Measurements from ENCODE around the gene GNLY.
"Not testable (repeated sequence)": the region's sequence is repeated elsewhere in the genome, so short reads cannot be mapped to it uniquely, and the experiment has no call there.

The GNLY gene

DNA sequence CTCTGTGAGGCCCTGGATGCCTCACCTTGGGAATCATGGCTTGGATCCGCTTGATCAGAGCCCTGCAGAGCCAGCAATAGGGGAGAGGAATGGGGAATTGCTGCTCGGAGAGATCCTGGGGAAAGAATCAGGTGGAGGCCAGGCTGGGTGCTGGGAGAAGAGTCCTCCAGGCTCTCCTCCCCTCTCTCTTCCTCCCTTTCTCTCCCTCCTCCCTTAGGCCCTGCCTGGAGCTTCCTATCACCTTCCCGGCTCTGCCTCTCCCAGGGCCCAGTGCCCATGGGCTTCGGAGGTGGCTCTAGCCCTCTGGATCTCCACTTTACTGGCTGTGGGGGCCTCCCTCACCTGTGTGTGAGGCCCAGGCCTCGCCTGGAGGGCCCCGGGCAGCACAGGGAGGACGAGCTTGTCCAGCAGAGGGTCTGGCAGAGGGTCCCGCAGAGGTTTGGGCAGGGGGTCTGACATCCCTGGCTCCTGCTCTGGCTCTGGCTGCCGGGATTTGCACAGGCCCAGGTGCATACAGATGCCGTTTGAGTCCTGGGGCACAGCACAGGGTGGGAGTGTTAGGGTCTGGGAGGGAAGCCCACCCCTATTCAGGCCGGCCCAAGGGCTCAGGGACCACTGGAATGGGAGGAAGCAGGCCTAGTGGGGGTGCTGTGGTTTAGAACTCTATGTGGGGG, 28.8 kb upstream of the GNLY start:
- DNase-seq = no peak

DNA sequence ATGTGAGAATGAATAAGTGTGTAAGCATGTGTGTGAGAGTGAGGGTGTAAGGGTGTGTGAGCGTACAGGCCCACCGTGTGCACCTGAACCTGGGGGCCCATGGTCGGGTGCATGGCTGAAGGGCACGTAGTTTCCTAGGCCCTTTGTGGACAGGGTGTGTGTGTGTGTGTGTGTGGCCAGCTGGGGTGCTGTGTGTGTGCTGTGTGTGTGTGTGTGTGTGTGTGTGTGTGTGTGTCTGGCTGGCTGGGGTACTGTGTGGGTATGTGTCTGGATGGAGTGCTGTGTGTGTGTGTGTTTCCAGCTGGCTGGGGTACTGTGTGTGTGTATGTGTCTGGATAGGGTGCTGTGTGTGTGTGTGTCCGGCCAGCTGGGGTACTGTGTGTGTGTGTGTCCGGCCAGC, 28.1 kb upstream of the GNLY start:
- no peak for DNase-seq

DNA sequence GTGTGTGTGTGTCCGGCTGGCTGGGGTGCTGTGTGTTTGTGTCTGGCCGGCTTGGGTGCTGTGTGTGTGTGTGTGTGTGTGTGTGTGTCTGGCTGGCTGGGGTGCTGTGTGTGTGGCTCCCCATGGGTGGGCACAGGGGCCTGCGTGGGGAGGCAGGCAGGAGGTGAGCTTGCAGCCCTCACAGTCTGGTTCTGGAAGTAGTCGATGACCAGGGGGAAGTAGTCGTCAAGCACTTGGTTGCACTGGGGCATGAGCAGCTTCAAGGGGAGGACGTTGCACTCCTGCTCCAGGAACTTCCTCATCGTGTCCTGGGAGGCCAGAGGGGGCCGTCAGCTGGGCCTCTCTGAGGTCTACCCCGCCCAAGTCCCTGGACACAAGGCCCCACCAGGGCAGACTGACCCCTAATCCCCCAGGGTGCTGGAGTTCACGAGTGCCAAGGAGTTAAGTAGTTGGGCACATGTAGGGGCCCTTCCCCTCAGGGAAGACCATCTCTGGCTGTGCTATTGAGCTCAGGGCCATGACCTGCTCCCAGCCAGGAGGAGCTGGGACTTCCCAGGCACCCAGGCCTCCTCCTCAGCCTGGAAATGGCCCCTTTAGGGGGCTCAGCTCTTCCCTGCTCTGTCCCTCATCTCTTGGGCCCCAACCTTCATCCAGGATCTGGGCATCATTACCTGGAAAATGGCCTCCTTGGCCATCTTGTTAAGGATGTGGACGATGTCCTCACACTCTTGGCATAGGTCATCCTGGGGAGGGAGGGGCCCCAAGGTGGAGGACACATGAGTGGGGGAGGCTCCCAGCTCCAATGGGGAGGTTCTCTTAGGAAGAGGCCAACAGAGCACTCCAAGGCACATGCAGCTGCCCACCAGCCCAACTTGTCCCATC, 27.5 kb upstream of the GNLY start:
- DNase-seq = peak; percentile 62 to 77 (median 75)

DNA sequence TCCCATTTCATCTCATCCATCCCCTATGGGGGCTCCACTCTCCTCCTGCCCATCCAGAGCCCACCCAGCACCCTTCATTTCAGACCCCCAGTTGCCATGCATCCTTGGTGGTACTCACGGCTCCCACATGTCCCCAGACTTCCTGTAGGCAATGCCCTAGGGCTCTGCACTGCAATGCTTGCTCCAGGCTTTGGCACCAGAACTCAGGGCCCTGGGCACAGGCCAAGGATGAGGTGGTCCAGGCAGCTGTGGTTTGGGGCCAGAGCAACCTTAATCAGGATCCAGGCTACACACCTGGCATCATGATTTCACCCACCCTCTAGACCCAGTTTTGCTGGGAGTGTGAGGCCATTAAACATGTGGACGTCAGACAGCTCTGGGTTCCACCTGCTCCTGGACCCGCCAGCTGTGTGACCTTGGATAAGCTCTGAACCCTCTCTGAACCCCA, 26.6 kb upstream of the GNLY start:
- DNase-seq = no peak

DNA sequence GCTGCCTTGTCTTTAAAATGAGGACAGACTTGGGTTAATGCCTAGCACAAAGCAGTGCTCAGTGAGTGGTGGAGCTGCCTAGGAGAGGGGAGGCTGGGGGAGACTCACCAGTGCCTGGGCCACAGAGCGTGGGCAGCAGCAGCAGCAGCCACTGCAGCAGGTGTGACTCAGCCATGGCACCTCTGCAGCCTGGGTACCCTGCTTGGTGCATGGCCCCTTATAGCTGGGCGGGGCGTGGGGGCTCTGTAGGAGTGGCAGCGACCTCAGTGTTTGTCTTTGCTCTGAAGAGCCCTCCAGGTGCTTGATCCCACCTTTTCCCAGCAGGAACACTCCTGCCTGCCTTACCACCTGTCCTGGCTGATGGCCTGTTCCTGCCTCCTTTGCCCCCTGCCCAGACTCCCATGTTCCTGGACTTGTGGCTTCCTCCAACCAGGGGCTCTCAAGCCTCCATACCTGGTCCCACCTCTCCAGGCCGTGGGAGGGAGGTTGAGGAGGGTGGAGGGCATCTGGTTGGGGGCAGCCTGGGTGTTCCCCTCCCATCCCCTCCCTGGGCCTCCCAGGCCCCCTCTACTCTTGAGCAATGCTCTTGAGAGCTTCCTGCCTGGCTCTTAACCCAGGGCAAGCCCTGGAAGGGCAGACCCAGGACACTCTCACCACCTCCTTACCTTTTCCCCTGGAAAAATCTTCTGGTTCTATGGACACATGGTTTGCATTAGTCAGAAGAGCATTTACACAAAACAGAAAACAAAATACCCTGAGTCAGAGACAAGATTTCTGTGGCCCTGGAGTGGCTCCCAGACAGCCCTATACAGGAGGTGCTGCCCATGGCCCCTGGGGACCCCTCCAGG, 25.9 kb upstream of the GNLY start, which contains the start of gene SFTPB:
Gene SFTPB (minus strand): TSS at position 191 of the 848 bp plus-strand sequence. CDS start 16 bp downstream, at position 175.
- no peak for DNase-seq

DNA sequence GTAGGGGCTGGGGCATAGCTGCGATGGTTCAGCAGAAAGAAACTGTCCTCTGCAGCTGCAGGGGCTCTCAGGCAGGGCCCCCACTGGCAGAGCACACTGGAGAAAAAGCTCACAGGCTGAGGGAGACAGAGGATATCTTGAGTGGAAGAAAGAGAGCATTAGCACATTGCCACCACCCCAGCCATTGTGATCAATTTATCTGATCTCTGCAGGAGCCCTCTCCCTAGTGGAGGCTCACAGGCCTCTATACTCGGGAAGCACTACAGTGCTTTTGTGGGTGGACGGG, 25.4 kb upstream of the GNLY start:
- no peak for DNase-seq

DNA sequence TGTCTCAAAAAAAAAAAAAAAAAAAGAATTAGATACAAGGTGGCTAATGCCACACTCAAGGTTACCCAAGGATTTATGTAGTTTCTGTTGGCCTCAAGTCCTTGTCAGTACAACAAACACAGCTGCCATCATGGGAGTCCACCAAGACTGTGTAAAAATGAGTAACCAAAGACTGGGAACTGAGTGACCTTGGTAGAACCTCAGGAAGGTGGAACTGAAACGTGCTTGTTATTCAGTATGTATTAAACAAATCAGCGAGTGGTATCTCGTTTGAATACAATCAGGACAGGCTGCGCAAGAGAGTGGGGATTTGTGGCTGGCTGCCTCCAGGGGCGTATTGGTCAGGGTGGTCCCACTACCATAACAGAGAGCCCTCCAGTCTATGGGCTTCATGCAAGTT, 24.6 kb upstream of the GNLY start:
- DNase-seq = peak in 2 of 4 experiments; percentile 29 to 35

DNA sequence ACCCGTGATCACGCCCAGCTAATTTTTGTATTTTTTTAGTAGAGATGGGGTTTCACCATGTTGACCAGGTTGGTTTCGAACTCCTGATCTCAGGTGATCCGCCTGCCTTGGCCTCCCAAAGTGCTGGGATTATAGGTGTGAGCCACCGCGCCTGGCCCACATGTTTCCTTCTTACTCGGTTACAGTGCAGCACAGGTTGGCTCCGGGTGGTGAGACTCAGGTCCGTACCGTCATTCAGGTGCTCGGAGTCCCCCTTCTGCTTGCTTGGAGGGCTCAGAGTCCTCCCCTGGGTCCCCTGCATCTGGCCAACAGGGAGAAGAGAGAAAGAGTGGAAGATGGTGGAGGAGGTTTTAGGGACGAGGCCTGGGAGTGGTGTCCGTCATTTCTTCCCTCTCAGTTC, 23.7 kb upstream of the GNLY start:
- DNase-seq = not testable (repeated sequence)

DNA sequence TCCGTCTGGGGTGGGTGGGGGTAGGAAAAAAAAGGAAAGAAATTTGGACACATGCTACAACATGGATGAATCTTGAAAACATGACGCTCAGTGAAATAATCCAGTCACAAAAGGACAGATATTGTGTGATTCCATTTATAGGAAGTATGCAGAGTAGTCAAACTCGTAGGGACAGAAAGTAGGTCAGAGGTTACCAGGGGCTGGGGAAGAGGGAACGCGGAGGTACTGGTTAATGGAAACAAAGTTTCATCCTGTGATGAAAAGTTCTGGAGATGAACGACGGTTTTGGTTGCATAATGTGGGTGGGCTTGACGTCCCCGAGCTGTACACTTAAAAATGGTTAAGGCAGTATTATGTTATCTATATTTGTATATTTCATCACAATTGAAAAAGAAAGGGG, 21.7 kb upstream of the GNLY start:
- DNase-seq = peak; percentile 22 to 60 (median 48)

DNA sequence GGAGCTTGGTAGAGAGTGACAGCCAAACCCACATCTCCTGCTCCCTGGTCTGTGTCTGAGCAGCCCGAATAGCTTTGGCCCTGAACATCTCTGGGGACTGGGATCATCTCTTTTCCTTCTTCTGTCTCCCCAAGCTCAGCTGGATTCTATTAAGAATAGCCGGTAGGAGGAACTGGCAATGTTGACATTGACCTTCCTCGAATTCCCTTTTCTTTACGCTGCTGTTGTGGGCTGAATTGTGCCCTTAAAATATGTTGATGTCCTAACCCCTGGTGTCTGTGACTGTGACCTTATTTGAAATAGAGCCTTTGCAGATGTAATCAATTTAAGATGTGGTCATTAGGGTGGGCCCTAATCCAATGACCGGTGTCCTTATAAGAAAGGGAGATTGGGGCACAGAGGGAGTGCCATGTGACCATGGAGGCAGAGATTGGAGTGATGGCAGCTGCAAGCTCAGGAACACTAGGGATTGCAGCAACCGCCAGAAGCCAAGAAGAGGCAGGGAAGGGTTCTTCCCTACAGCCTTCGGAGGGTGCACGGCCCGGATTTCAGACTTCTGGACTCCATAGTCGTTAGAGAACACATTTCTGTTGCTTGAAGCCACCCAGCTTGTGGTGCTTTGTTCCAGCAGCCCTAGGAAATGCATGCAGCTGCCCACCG, 20.3 kb upstream of the GNLY start:
- DNase-seq = peak; percentile 42 to 63 (median 55)

DNA sequence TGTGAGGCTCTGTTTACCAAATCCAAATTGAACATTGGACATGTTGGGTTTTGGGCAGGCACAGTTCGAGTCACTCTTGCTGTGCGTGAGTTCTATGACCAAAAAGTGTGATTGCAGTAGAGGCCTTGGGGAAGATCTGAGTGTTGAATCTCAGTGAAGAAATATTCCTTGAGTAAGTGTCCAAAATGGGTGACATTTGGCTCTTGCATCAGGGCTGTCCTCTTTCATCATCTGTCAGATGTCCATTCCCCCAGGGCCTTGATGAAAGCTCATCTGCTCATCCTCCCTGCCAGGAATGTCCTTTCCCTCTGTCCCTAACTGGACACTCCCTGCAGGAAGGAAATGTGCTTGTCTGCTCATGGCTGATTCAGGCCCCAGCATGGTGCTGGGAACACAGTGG, 19.7 kb upstream of the GNLY start:
- peak; percentile 49 to 73 (median 70) for DNase-seq

DNA sequence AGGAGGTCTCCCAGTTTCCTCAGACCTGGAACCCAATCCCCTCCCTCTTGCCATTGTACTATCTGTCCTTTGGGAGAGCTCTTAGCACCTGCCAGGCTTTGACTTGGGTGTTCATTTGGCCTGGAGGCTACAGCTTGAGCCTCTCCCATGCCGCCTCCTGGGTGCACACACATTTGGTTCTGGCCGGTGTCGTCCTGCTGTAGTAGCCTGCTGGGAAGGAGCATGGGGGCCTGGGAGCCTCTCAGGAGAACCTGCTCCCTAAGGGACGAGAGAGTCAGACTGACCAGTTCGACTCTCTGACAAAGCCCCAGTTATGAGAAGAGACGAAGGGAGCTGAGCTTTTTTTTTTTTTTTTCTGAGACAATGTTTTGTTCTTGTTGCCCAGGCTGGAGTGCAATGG, 18.7 kb upstream of the GNLY start:
- DNase-seq = no peak

DNA sequence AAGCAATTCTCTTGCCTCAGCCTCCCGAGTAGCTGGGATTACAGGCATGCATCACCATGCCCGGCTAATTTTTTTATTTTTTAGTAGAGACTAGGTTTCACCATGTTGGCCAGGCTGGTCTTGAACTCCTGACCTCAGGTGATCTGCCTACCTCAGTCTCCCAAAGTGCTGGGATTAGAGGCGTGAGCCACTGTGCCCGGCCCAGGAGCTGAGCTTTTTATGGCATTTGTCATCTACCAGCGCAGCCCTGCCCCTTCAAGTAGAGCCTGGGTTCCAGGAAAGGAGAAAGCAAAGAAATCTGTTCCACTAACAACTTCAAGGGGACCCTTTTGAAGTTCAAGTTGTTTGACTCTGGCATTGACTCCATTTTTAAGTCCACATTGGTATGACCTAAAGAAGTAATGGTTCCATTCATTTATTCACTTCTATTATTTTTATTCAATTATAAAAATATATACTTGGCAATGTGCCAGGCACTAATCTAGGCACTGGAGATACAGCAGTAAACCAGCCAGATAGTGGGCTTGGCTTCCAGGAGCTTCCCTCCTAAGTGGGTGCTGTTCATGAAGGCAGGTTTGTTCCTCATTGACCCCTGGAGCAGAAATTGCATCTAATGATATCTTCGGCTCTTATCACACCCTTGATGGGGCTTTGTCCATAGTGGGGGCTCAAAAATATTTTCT, 18.2 kb upstream of the GNLY start:
- DNase-seq = no peak

DNA sequence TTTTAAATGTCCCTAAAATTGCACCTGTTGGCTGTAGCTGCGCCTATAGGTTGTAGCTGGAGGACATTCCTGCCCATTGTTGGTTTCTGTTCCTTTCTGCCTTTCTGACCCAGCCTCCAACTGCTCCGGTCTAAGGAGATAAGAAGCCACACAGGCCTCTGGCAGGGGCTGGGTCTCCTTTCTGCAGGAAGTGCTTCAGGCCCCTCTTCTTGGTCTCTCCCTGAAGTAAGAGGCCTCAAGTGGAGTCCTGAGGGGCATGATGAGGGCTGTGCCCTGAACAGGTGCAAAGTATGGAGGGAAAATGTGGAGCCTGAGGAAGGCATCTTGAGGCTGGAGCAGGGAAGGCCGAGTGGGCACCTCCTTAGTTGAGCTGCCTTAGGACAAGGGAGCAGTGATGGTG, 15.8 kb upstream of the GNLY start:
- no peak for DNase-seq

DNA sequence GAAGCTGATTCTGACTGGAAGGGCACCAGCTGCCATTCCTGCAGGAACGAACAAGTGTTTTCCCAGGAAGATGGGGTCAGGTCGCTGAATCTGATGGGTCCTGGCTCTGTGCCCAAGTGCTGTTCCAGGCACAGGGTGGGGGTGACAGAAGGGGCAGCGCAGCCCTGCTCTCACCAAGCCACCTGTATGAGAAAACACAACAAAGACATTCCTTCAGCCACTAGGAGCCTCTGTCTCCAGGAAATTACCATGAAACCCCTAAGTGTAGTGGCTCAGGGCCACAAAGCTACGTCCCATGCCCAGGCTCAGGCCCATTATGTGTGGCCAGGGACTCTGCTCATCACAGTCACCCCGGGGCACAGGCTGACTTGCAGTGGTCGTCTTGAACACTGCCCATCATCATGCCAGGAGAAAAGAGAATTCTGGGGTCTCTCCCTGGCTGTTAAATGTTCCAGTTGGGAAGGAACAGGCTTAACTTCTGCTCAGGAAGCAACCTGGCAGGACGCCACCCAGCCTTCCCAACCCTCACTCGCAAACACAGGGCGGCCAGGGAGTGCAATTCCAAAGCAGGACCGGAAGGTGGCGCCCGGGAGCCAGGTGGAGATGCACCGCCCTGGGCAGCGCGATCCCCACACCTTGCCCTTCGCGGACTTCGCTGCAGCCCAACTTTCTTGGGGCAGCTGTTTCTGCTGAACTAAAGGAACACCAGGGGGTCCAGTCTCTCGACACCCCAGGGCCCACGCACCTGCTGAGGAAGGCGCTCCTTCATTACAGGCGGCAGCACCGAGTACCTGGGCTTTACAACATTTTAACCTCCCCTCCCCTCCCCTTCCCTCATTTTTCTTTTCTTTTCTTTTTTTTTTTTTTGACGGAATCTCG, 15.1 kb upstream of the GNLY start:
- peak; percentile 69 to 82 (median 78) for DNase-seq

DNA sequence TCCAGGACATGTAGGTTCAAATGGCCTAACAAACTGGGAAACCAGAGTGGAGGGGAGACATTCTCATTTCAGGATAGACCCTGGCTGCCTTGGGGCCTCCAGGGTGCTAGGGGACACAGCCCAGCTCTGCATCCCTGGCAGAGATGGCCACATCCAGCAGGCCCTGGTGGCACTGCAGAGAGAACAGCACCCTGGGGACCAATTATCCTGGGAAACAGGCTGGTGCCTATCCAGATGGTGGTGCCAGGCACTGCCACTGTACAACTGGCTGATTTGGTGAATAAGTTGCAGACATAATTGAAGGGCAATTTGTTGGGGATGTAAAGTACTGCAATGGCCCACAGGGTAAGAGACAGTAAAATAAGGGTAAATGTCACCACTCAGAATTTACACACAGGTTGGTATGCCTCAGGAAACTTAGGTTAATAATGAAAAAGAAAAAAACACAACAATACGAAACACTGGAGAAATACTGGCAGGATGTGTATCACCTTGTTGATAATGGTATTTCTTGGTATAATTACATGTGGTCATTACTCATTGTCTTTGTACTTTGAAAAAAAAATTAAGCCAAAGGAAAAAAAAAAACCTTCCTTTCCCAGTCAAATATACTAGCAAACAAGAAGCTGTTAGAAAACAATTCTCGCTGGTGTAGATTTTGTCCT, 13.3 kb upstream of the GNLY start:
- DNase-seq = no peak

DNA sequence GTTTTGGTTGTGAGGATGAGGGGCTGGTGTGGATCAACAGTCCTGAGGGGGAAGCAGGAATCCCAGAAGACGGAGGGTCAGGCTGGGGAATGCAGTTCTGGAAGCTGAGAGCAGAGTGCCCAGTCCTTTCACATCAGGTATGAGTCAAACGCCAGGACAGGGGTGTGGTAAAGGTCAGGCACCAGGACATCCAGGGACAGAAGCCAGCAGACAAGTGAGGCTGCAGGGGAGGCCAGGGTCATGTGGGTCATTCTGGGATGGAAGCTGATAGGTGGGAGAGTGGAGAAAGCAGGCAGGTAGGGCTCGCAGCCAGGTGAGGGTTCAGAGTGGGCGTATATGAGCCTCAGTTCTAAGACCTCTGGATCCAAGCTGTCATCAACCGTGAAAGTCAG, 12.8 kb upstream of the GNLY start:
- no peak for DNase-seq

DNA sequence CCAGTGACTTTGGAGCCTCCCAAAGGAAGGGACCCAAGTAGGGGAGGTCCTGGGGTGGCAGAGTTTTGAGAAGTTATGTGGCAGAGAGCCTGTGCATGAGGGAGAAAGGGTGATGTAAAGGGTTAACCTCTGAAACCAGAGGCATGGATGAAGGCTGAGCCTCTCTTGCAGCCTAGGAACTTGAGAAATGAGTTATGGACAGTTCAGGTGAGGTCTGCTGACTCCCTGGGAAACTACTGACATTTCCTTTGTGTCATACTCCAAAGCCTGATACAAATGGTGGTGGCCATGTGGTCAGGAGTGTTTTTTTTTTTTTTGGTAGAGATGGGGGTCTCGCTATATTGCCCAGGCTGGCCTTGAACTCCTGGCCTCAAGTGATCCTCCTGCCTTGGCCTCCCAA, 12.4 kb upstream of the GNLY start:
- no peak for DNase-seq

DNA sequence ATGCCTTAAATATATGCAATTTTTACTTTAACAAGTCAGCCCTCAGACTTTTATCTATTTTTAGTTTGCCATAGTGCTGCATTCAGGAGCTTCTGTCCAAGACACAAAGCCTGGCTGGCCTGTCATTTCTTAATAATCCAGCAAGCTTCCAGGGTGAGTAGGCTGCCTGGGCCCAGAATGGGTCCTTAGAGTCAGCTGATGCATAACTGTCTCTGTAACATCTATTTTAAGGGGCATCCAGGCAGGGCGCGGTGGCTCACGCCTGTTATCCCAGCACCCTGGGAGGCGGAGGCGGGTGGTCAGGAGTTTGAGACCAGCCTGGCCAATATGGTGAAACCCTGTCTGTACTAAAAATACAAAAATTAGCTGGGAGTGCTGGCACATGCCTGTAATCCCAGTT, 11.8 kb upstream of the GNLY start:
- peak; percentile 24 to 60 (median 50) for DNase-seq

DNA sequence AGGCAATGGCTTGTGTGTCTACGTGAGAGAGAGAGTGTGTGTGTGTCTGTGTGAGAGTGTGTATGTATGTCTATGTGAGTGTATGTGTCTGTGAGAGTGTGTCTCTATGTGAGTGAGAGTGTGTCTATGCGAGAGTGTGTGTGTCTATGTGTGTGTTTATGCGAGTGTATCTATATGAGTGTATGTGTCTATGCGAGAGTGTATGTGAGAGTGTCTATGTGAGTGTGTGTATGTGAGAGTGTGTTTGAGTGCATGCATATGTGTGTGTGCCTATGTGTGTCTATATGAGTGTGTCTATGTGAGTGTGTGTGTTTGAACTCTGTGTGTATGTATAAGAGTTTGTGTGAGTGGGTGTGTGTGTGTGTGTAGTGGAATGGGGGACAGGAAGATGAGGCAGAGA, 9.8 kb upstream of the GNLY start:
- no peak for DNase-seq

Measured in suppressor macrophage (primary cell).